ENCODE measurements around the gene CCDC200.

- no peak for TF ChIP-seq FOXM1 (IDR thresholded peaks at IDR 0.05; ENCODE audit: borderline replicate concordance)
- TF ChIP-seq SUZ12 (IDR thresholded peaks at IDR 0.05), result no peak
These were observed 9.4 kb downstream of the CCDC200 start for GRCh38 chr17:43219001-43219400.
